Stomach (tissue), 9 donors: ENCODE results near the gene TBXAS1. TPM values are rescaled to one million over a fixed set of nuclear protein-coding genes. Genes with fewer than 3 reads are reported as not detected.
"Not testable (repeated sequence)": the region's sequence is repeated elsewhere in the genome, so short reads cannot be mapped to it uniquely, and the experiment has no call there.

ENCODE experiments used
- DNase-seq, 2 donors: peaks; one replicate each; pipeline versions ENCODE4 v3.0.0 to v3.0.0-alpha.2; 2013 to 2019
- H3K27ac ChIP-seq, 5 donors: fragments of 200-600 bp in 4 of 5; sonication (generic) in 4 of 5; one replicate each; pipeline ENCODE4 v1.5.1; 2013 to 2019; ENCODE audit warnings: mild to moderate bottlenecking in 1 of 5, moderate library complexity in 1 of 5
- H3K27me3 ChIP-seq, 3 donors: fragments of 200-600 bp; sonication (generic); one replicate each; pipeline ENCODE4 v1.5.1; 2017 to 2019; ENCODE audit warnings: mixed run types in 1 of 3
- H3K36me3 ChIP-seq, 4 donors: fragments of 200-600 bp; sonication (generic); 1 replicate in 3 of 4; 2 replicates in 1 of 4; pipeline ENCODE4 v1.5.1; 2016 to 2019
- H3K4me1 ChIP-seq, 4 donors: fragments of 200-600 bp; sonication (generic); one replicate each; pipeline ENCODE4 v1.5.1; 2016 to 2019
- H3K4me3 ChIP-seq, 4 donors: fragments of 200-600 bp; sonication (generic) in 3 of 4; one replicate each; pipeline ENCODE4 v1.5.1; 2016 to 2019; ENCODE audit warnings: mild to moderate bottlenecking in 1 of 4
- H3K9me3 ChIP-seq, 4 donors: fragments of 200-600 bp; sonication (generic); one replicate each; pipeline ENCODE4 v1.5.1; 2016 to 2019
- CTCF ChIP-seq, 7 experiments: fragments of 450-650 bp in 4 of 7; fragments of 200-600 bp in 3 of 7; sonication (generic) in 3 of 7; IDR thresholded peaks; one replicate each; pipeline ENCODE4 v1.5.1; 2016 to 2019; ENCODE audit warnings: antibody characterized with exemption in 7 of 7, control low read depth in 2 of 7, mild to moderate bottlenecking in 1 of 7
- EP300 ChIP-seq: sonication (generic); formaldehyde crosslinking; IDR thresholded peaks from one replicate; pipeline ENCODE4 v1.6.1; 2017; ENCODE audit warnings: antibody characterized with exemption
- POLR2A ChIP-seq, 4 donors: fragments of 450-650 bp; IDR thresholded peaks; one replicate each; pipeline ENCODE4 v1.6.1; 2016; ENCODE audit warnings: antibody characterized with exemption in 4 of 4, control low read depth in 2 of 4, mild to moderate bottlenecking in 1 of 4, moderate library complexity in 1 of 4
- POLR2AphosphoS5 ChIP-seq, 3 donors: sonication (generic); formaldehyde crosslinking; IDR thresholded peaks; one replicate each; pipeline ENCODE4 v1.6.1; 2016; ENCODE audit warnings: antibody characterized with exemption in 3 of 3
- WGBS, 5 donors: extraction: QIAGEN DNeasy Blood & Tissue Kit in 3 of 5; methylation state at CpG; one replicate each; pipeline versions ENCODE4 v1.1.5 to v1.1.7; 2013 to 2018; 5-methylcytosine and 5-hydroxymethylcytosine counted together
- intact Hi-C: fragments of 100-400 bp; cut with DNase I; formaldehyde crosslinking; loops from one replicate; pipeline ENCODE4 v1.15.1; 2023; ENCODE audit warnings: low total_unique reads
- polyA plus RNA-seq, 3 donors: library from polyadenylated mRNA; stranded (reverse); fragments of 200-250 nt; gene quantifications; one replicate each; pipeline ENCODE4 v1.2.3, GENCODE V29; 2013
- total RNA-seq, 5 donors: library from RNA; depleted of rRNA; stranded (reverse); fragments of >200 nt; gene quantifications; one replicate each; pipeline versions ENCODE4 v1.1.0 to v1.2.3, GENCODE V29; 2014 to 2016
- donor health status: healthy with polysubstance abuse.
- donor health status: Bipolar disorder and iron deficiency.
- donor health status: healthy.

The TBXAS1 gene
- total and polyA plus RNA-seq, 8 donors: 1.4 to 92.8 (median 15.1) TPM

GRCh38 chr7:139923090-139923489 lies 94.0 kb downstream of the TBXAS1 start:
- no peak for TF ChIP-seq POLR2A (IDR thresholded peaks at IDR 0.05)
- no peak for TF ChIP-seq POLR2AphosphoS5 (IDR thresholded peaks at IDR 0.05)
- TF ChIP-seq EP300: no peak
- TF ChIP-seq CTCF (IDR thresholded peaks at IDR 0.05): no peak
- H3K27me3 ChIP-seq: no peaks in the 10 kb centered on the region
- intact Hi-C loops: no loop called here

DNA sequence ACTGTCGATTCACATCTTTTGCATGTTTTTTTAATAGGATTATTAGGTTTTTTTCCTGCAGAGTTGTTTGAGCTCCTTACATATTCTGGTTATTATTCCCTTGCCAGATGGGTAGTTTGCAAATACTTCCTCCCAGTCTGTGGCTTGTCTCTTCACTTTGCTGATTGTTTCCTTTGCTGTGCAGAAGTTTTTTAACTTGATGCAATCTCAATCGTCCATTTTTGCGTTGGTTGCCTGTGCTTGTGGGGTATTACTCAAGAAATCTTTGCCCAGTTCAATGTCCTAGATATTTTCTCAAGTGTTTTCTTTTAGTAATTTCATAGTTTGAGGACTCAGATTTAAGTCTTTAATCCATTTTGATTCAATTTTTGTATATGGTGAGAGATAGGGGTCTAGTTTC lies 95.4 kb downstream of the TBXAS1 start:
- Histone ChIP-seq H3K9me3 (peaks cover 0 to 4% (median 0%) of the 10 kb centered on the region in 4 donors), H3K36me3 (no peaks in the 10 kb centered on the region), H3K4me1 (no peaks in the 10 kb centered on the region), H3K27me3 (no peaks in the 10 kb centered on the region), H3K4me3 (no peak overlapping the region), H3K27ac (no peak overlapping the region)
- WGBS, 5 donors: 73 to 92% (median 82%) methylated on average over 3 of the region's 3 CpGs
- intact Hi-C loops: no loop called here
- no peak for DNase-seq
- TF ChIP-seq POLR2A (IDR thresholded peaks at IDR 0.05) (no peak), POLR2AphosphoS5 (IDR thresholded peaks at IDR 0.05) (no peak)

More at GRCh38 chr7:139923090-139923489, 94.0 kb downstream of the TBXAS1 start:
- Histone ChIP-seq H3K36me3 (no peaks in the 10 kb centered on the region), H3K9me3 (peaks cover 0 to 4% (median 0%) of the 10 kb centered on the region in 4 donors), H3K4me1 (no peaks in the 10 kb centered on the region), H3K4me3 (no peak overlapping the region), H3K27ac (no peak overlapping the region)
- DNase-seq: no peak
- 81 to 90% (median 88%) methylated on average over 7 of the region's 7 CpGs for WGBS, 5 donors

GRCh38 chr7:139929221-139929620 lies 100.2 kb downstream of the TBXAS1 start:
- H3K27me3 ChIP-seq, DNase-seq, H3K4me1 ChIP-seq, H3K4me3 ChIP-seq, H3K9me3 ChIP-seq, intact Hi-C loops, H3K27ac ChIP-seq, H3K36me3 ChIP-seq: not testable (repeated sequence)
- 88 to 94% (median 92%) methylated on average over 7 to 8 of the region's 8 CpGs for WGBS, 5 donors

- no peaks in the 10 kb centered on the region for H3K27me3 ChIP-seq
- peak in 1 of 3 donors; percentile 11 for TF ChIP-seq POLR2AphosphoS5 (IDR thresholded peaks at IDR 0.05)
- no peak for TF ChIP-seq EP300
- TF ChIP-seq CTCF (IDR thresholded peaks at IDR 0.05): no peak
- no peak for TF ChIP-seq POLR2A (IDR thresholded peaks at IDR 0.05)
- intact Hi-C loops: no loop called here
- 80 to 85% (median 84%) methylated on average over 6 of the region's 6 CpGs for WGBS, 5 donors
- no peak overlapping the region for H3K4me3 ChIP-seq
- H3K4me1 ChIP-seq: peaks cover 0 to 6% (median 0%) of the 10 kb centered on the region in 4 donors
- no peak for DNase-seq
- H3K36me3 ChIP-seq: no peaks in the 10 kb centered on the region
- H3K27ac ChIP-seq: no peak overlapping the region
- H3K9me3 ChIP-seq: no peaks in the 10 kb centered on the region
These were observed 101.4 kb downstream of the TBXAS1 start for GRCh38 chr7:139930286-139930965.

GRCh38 chr7:139931190-139931934 lies 102.3 kb downstream of the TBXAS1 start:
- TF ChIP-seq POLR2A (IDR thresholded peaks at IDR 0.05) (peak in 1 of 4 donors; percentile 23), EP300 (no peak)
- Histone ChIP-seq H3K36me3 (no peaks in the 10 kb centered on the region), H3K4me1 (peaks cover 0 to 6% (median under 1%) of the 10 kb centered on the region in 4 donors), H3K4me3 (no peak overlapping the region), H3K27ac (no peak overlapping the region), H3K9me3 (no peaks in the 10 kb centered on the region), H3K27me3 (no peaks in the 10 kb centered on the region)
- intact Hi-C loops: no loop called here
- no peak for DNase-seq
- 67 to 75% (median 70%) methylated on average over 8 of the region's 8 CpGs for WGBS, 5 donors
